ENCODE data around the gene POMGNT2. TPM values are rescaled to one million over a fixed set of nuclear protein-coding genes. Genes with fewer than 3 reads are reported as not detected.

POMGNT2 gene
- total and polyA plus RNA-seq, 2 of the 8 experiments (the other 6 are each of a cell fraction or from before 2014, with no cell fraction given): 13.6 to 35.7 TPM

GRCh38 chr3:43055393-43055792 is 50.5 kb downstream of the POMGNT2 start:
- Histone ChIP-seq H3K18ac (ENCODE audit: extremely low read depth, low read length) (no peak overlapping the region), H3K23me2 (ENCODE audit: low read depth, low read length) (no peaks in the 10 kb centered on the region), H2BK5ac (ENCODE audit: low read depth, low read length) (no peak overlapping the region), H3K27me3 (replicated peaks in 1 of 4; ENCODE audit: control insufficient read depth in 3 of 4, extremely low read depth in 1 of 4, insufficient read depth in 3 of 4, low read length in 3 of 4) (no peaks in the 10 kb centered on the region; a peak in 1 of 7 replicates), H2BK12ac (ENCODE audit: low read depth, low read length) (no peak overlapping the region), H2AK5ac (ENCODE audit: low read depth, low read length) (no peak overlapping the region), H3K4me3 (ENCODE audit: extremely low read depth in 1 of 4, insufficient read depth in 2 of 4, low read depth in 3 of 4, low read length in 4 of 4) (no peak overlapping the region), H3K9ac (replicated peaks in 1 of 4; ENCODE audit: extremely low read depth in 1 of 4, low read depth in 3 of 4, low read length in 3 of 4) (no peak overlapping the region), H2BK20ac (ENCODE audit: low read length) (no peak overlapping the region), H3K27ac (ENCODE audit: low read depth, low read length) (no peak overlapping the region), H3K4me2 (ENCODE audit: insufficient read depth in 1 of 2, low read depth in 2 of 2, low read length in 2 of 2) (no peak overlapping the region), H3K4ac (replicated peaks; ENCODE audit: insufficient read length, low read depth, low read length) (no peak overlapping the region), H4K8ac (ENCODE audit: extremely low read depth, insufficient read depth, low read length) (no peak overlapping the region), H4K5ac (ENCODE audit: insufficient read length, low read depth, low read length) (no peak overlapping the region), H3K14ac (ENCODE audit: insufficient read length) (no peak overlapping the region), H2BK15ac (ENCODE audit: low read length) (no peak overlapping the region), H2AFZ (ENCODE audit: low read length) (no peak overlapping the region), H3K79me2 (ENCODE audit: control insufficient read depth in 1 of 2, insufficient read depth in 2 of 2, low read length in 2 of 2) (no peaks in the 10 kb centered on the region), H4K20me1 (replicated peaks in 1 of 2; ENCODE audit: control insufficient read depth in 1 of 2, insufficient read depth in 2 of 2, low read length in 2 of 2) (no peaks in the 10 kb centered on the region), H3K9me3 (ENCODE audit: insufficient read depth in 2 of 2, low read depth in 1 of 2, low read length in 1 of 2) (peaks cover 0 to 2% of the 10 kb centered on the region in 2 experiments; a peak in 1 of 4 replicates), H3K36me3 (ENCODE audit: control insufficient read depth in 2 of 4, insufficient read depth in 4 of 4, low read length in 3 of 4) (no peaks in the 10 kb centered on the region; a peak in 2 of 8 replicates), H4K91ac (replicated peaks; ENCODE audit: insufficient read length, low read length) (no peak overlapping the region), H2BK120ac (replicated peaks; ENCODE audit: low read depth, low read length) (no peak overlapping the region), H3K4me1 (replicated peaks in 1 of 4; ENCODE audit: control insufficient read depth in 3 of 4, insufficient read depth in 4 of 4, low read length in 3 of 4) (no peaks in the 10 kb centered on the region; a peak in 2 of 7 replicates), H3K79me1 (ENCODE audit: low read depth, low read length) (no peaks in the 10 kb centered on the region), H3K56ac (replicated peaks; ENCODE audit: insufficient read length, low read depth, low read length) (no peak overlapping the region), H3K23ac (ENCODE audit: insufficient read length) (no peak overlapping the region)
- no peak for FAIRE-seq
- ChIA-PET CTCF (ENCODE audit: partially characterized antibody) (interaction anchor here (3.4 kb wide), 1 partner anchor 94 kb away, joined by 19 read pairs; no protein-coding TSS in a partner anchor), POLR2A (ENCODE audit: partially characterized antibody) (interaction anchor here (0.7 kb wide), 1 partner anchor 83 kb away, joined by 3 read pairs; no protein-coding TSS in a partner anchor)
- no peak for DNase-seq (ENCODE audit: low read depth in 1 of 2, low spot score in 2 of 2)
- 95% methylated on average over 7 of the region's 7 CpGs; no CpG with 5 or more reads in 1 of the 2 experiments for WGBS, 2 experiments (ENCODE audit: extremely low coverage in 1 of 2, insufficient coverage in 1 of 2, insufficient read length in 1 of 2, insufficient replicate concordance in 2 of 2, low coverage in 1 of 2, low lambda C conversion rate in 2 of 2, missing lambda C conversion rate in 1 of 2)
- no peak for TF ChIP-seq RFX5 (IDR thresholded peaks at IDR 0.05; ENCODE audit: borderline replicate concordance, low read depth, low read length)
- no peak for TF ChIP-seq CTCF (IDR thresholded peaks at IDR 0.05; ENCODE audit: control extremely low read depth in 1 of 3, insufficient read depth in 1 of 3, low read depth in 1 of 3, low read length in 3 of 3)
- TF ChIP-seq KDM5A (IDR thresholded peaks at IDR 0.05; ENCODE audit: low read length): no peak
- no peak for TF ChIP-seq ATF3 (IDR thresholded peaks at IDR 0.05; ENCODE audit: insufficient read depth, low read depth, low read length)
